Panc1 (cell line): ENCODE results near the gene BDH1.

ENCODE experiments used
- CTCF ChIP-seq: fragments of 450-650 bp; IDR thresholded peaks from 2 replicates; pipeline ENCODE4 v1.5.1; 2017; ENCODE audit warnings: mild to moderate bottlenecking
- REST ChIP-seq, 2 experiments: IDR thresholded peaks; 2 replicates each; pipeline ENCODE4 v1.6.1; 2011 to 2012; ENCODE audit warnings: low read depth in 2 of 2, control low read depth in 1 of 2, low read length in 1 of 2, mild to moderate bottlenecking in 1 of 2, moderate library complexity in 1 of 2; ENCODE audit not compliant: insufficient read depth in 1 of 2

GRCh38 chr3:197540961-197541377 lies 14.8 kb downstream of the BDH1 start:
- TF ChIP-seq CTCF, result no peak
- no peak for TF ChIP-seq REST (IDR thresholded peaks at IDR 0.05; ENCODE audit: insufficient read depth in 1 of 2, low read depth in 2 of 2, low read length in 1 of 2)
